ENCODE data around the gene CTNS. TPM values are rescaled to one million over a fixed set of nuclear protein-coding genes. Genes with fewer than 3 reads are reported as not detected.

CTNS gene
- polyA plus RNA-seq, 1 donor from 2014 or later, result 8.8 TPM

DNA sequence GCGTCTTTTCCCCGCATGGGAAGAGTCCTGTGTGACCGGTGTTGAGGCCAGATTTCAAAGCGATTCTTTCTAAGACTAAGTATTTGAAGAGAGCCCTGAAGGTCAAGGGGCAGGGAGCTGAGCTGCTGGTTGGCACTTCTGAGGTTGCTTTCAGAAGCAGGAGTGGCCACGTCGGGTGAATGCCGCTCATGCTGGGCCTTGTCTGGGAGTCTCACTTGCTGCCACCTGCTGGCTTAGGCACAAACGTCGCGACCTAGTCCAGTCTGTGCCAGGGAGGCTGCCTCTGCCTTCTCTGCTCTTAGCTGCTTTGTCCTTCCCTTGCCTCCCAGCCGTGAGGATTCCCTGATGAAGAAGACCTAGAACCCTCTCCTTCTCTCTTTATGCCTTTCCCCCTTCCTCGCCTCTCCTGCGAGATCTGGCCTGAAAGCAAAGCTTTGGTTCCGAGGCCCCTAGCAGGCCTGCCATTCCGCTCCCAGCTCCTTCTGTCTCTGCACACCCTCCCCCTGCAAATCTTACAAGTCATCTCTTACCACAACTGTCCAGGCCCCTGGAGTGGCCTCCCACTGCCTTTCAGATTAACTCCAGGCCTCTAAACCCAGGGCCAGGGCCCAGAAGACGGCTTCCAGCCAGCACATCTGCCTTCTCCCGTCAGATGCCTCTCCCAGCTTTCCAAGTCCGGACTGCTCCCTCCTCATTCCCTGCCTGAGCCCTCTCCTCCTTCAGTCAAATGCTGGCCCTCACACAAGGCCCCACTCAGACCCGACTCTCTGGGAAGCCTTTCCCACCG lies 11.4 kb downstream of the CTNS start:
- no peaks in the 10 kb centered on the region for H3K79me2 ChIP-seq (replicated peaks; ENCODE audit: insufficient read depth, low read length)
- H3K36me3 ChIP-seq (ENCODE audit: insufficient read depth, low read length), result no peaks in the 10 kb centered on the region
- no peak overlapping the region for H2AFZ ChIP-seq (ENCODE audit: low read depth, low read length)
- H3K9ac ChIP-seq (ENCODE audit: low read length), result no peak overlapping the region
- TF ChIP-seq RAD21 (conservative IDR thresholded peaks at IDR 0.05) (peak; percentile 47), MXI1 (conservative IDR thresholded peaks at IDR 0.05; ENCODE audit: poor library complexity, severe bottlenecking) (no peak), EZH2 (IDR thresholded peaks at IDR 0.05; ENCODE audit: borderline replicate concordance, insufficient read depth, low read length, poor library complexity, severe bottlenecking) (no peak), EP300 (conservative IDR thresholded peaks at IDR 0.05; ENCODE audit: poor library complexity, severe bottlenecking) (no peak), SMC3 (conservative IDR thresholded peaks at IDR 0.05; ENCODE audit: poor library complexity) (peak; percentile 67)
- TF ChIP-seq, protein P1, sequence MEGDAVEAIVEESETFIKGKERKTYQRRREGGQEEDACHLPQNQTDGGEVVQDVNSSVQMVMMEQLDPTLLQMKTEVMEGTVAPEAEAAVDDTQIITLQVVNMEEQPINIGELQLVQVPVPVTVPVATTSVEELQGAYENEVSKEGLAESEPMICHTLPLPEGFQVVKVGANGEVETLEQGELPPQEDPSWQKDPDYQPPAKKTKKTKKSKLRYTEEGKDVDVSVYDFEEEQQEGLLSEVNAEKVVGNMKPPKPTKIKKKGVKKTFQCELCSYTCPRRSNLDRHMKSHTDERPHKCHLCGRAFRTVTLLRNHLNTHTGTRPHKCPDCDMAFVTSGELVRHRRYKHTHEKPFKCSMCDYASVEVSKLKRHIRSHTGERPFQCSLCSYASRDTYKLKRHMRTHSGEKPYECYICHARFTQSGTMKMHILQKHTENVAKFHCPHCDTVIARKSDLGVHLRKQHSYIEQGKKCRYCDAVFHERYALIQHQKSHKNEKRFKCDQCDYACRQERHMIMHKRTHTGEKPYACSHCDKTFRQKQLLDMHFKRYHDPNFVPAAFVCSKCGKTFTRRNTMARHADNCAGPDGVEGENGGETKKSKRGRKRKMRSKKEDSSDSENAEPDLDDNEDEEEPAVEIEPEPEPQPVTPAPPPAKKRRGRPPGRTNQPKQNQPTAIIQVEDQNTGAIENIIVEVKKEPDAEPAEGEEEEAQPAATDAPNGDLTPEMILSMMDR (IDR thresholded peaks at IDR 0.05; ENCODE audit: poor library complexity, severe bottlenecking), result peak; percentile 58
- TF ChIP-seq, protein P2, sequence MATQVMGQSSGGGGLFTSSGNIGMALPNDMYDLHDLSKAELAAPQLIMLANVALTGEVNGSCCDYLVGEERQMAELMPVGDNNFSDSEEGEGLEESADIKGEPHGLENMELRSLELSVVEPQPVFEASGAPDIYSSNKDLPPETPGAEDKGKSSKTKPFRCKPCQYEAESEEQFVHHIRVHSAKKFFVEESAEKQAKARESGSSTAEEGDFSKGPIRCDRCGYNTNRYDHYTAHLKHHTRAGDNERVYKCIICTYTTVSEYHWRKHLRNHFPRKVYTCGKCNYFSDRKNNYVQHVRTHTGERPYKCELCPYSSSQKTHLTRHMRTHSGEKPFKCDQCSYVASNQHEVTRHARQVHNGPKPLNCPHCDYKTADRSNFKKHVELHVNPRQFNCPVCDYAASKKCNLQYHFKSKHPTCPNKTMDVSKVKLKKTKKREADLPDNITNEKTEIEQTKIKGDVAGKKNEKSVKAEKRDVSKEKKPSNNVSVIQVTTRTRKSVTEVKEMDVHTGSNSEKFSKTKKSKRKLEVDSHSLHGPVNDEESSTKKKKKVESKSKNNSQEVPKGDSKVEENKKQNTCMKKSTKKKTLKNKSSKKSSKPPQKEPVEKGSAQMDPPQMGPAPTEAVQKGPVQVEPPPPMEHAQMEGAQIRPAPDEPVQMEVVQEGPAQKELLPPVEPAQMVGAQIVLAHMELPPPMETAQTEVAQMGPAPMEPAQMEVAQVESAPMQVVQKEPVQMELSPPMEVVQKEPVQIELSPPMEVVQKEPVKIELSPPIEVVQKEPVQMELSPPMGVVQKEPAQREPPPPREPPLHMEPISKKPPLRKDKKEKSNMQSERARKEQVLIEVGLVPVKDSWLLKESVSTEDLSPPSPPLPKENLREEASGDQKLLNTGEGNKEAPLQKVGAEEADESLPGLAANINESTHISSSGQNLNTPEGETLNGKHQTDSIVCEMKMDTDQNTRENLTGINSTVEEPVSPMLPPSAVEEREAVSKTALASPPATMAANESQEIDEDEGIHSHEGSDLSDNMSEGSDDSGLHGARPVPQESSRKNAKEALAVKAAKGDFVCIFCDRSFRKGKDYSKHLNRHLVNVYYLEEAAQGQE (IDR thresholded peaks at IDR 0.05; ENCODE audit: borderline replicate concordance), result no peak
- no peak overlapping the region for H3K4me3 ChIP-seq (ENCODE audit: low read length)
- no peak overlapping the region for H3K4me2 ChIP-seq (ENCODE audit: low read length)
- no peaks in the 10 kb centered on the region for H4K20me1 ChIP-seq (ENCODE audit: insufficient read depth)
- H3K27ac ChIP-seq (ENCODE audit: low read length), result no peak overlapping the region
- no peaks in the 10 kb centered on the region for H3K9me3 ChIP-seq (ENCODE audit: low read length)
- H3K27me3 ChIP-seq (ENCODE audit: insufficient read depth, low read depth, low read length), result no peaks in the 10 kb centered on the region
- H3F3A ChIP-seq (ENCODE audit: insufficient read depth, low read length, poor library complexity, severe bottlenecking), result no peaks in the 10 kb centered on the region
- no peaks in the 10 kb centered on the region for H3K9me2 ChIP-seq (ENCODE audit: insufficient read depth, low read length)

DNA sequence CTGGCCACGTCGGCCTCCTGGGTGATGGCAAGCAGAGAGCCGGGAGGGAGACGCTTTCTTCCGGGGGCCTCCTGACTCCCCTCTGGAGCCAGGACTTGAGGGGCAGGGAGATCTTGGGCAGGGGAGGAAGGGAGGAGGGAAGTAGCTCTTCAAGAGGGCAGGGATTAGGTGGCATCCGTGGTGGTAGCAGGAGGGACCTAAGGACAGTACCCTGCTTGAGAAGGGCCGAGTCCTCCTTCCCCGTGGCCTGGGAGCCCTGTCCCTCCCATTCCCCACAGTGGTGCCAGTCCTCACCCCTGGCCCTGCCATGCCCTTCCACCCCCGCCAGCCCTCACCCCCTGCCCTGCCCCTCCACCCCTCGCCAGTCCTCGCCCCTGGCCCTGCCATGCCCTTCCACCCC lies 19.2 kb downstream of the CTNS start:
- Histone ChIP-seq H4K20me1 (ENCODE audit: insufficient read depth) (no peaks in the 10 kb centered on the region), H3F3A (ENCODE audit: insufficient read depth, low read length, poor library complexity, severe bottlenecking) (no peaks in the 10 kb centered on the region), H3K9me2 (ENCODE audit: insufficient read depth, low read length) (no peaks in the 10 kb centered on the region), H3K27me3 (ENCODE audit: insufficient read depth, low read depth, low read length) (no peaks in the 10 kb centered on the region), H3K79me2 (replicated peaks; ENCODE audit: insufficient read depth, low read length) (no peaks in the 10 kb centered on the region), H2AFZ (ENCODE audit: low read depth, low read length) (no peak overlapping the region), H3K9me3 (ENCODE audit: low read length) (no peaks in the 10 kb centered on the region), H3K4me2 (ENCODE audit: low read length) (no peak overlapping the region), H3K36me3 (ENCODE audit: insufficient read depth, low read length) (no peaks in the 10 kb centered on the region), H3K9ac (ENCODE audit: low read length) (no peak overlapping the region), H3K4me3 (ENCODE audit: low read length) (no peak overlapping the region), H3K27ac (ENCODE audit: low read length) (no peak overlapping the region)
- TF ChIP-seq POLR2AphosphoS5 (IDR thresholded peaks at IDR 0.05) (no peak), RAD21 (conservative IDR thresholded peaks at IDR 0.05) (no peak), TAF1 (IDR thresholded peaks at IDR 0.05; ENCODE audit: low read depth) (no peak), MXI1 (conservative IDR thresholded peaks at IDR 0.05; ENCODE audit: poor library complexity, severe bottlenecking) (no peak), SMC3 (conservative IDR thresholded peaks at IDR 0.05; ENCODE audit: poor library complexity) (no peak)
- TF ChIP-seq, protein P1 (IDR thresholded peaks at IDR 0.05; ENCODE audit: poor library complexity, severe bottlenecking), result no peak
